ENCODE data around the gene FBP2.
A peak's percentile ranks its signal among the peaks of the same experiment; 100 is the strongest.

The FBP2 gene

DNA sequence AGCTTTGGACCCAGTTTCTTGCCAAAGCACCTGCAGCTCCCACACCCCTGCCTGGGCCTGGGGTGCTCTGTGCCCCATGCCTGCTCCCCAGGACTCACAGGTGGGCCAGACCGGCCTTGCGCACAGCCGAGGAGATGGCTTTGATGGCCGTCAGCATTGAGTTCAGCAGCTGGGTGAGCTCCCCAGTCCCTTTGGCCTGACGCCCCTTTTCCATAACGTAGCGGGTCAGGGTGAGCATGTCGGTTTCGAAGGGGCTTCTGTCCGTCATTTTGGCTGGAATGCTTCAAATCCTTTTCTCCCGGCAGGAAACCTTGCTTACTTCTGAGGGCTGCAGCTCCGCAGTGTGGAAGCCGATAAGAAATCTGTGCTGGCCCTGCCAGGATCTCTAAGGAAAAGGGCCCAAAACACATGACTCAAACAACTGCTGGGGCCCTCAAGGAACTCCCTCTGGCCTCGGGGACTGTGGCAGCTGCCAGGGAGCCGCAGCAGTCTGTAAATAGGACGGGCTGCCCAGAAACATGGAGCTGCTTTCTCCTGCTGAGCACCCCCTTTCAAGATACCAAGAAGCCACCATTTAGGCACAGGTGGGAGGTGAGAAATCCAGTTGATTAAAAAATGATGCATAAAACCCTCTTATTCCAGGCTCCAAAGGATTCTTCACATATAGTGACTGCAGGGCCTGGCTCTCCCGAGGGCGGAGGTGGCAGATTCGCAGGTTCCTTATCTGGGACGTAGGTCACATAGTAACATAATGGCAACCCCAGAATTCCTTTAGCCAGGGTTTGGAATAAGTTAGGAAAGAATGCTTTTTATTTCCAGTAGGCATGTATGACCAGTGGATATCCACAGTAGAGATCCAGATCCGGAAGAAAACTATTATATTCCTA, at the start of gene FBP2:
Gene FBP2, minus strand, starts transcription at position 366 of the 887 bp plus-strand sequence. Its CDS starts 98 bp downstream, at position 268.
- no peak for DNase-seq (ENCODE audit: low spot score)

GRCh38 chr9:94643176-94643575, 49.6 kb upstream of the FBP2 start:
- DNase-seq (ENCODE audit: low spot score) = no peak

- DNase-seq (ENCODE audit: low spot score) = no peak
Observed at GRCh38 chr9:94642501-94642900, 48.9 kb upstream of the FBP2 start.

GRCh38 chr9:94639999-94640376, 46.4 kb upstream of the FBP2 start:
- no peak for DNase-seq (ENCODE audit: low spot score)

- peak; percentile 9 for DNase-seq (ENCODE audit: low spot score)
Observed at GRCh38 chr9:94639061-94639998, 45.7 kb upstream of the FBP2 start, which contains the start of gene FBP1. FBP1 (minus strand) TSS chr9:94639518; CDS start chr9:94639310, 208 bp downstream.

DNA sequence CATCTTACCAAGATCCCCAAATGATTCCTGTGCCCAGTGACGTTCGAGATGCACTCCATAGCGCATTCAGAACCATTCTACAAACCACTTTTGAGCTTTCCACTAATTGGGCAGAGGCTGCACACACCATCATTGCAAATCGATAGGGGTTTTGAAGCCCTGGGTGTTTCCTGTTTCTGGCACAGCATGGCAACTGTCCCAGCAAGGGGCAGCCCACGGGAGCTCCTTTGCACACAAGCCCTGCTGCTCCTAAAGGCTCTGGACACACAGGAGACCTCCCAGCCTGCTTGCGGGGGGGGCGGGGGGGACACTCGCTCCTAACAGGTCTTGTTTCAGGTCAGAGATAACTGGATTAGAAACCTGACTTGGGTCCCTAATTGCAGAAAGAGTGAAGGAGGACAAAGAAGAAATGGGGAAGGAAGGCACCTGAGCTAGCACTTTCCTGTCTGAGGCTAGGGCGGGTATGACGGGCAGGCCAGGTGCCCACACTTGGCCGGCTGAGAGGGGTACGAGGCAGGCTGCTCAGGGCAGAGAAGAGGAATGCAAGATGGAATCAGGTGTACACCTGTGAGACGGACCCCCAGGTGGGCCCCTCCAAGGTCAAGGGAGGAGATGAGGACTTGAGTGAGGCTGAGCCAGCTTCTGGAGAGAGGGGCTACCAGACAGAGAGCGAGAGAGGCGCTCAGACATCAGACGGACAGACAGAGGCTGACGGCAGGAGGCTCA, 44.9 kb upstream of the FBP2 start:
- no peak for DNase-seq (ENCODE audit: low spot score)

DNA sequence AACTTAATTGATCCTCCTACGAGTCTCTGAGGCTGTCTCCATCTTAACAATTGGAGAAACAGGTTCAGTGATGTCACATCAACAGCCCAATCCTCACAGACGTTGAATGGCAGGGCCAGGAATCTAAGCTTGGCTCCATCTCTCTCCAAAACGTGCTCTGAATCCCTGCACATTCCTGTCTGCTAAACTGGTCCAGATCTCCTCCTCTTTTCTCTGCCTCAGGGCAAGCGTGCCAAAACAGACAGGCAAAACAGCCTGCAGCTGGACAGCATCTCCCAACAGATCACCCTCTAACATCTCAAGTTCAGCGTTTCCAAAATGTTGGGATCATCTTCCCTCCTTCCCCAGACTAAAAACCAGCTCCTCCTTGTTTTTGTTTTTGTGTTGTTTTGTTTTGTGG, 39.1 kb upstream of the FBP2 start:
- no peak for DNase-seq (ENCODE audit: low spot score)

GRCh38 chr9:94631599-94631998, 38.0 kb upstream of the FBP2 start:
- DNase-seq (ENCODE audit: low spot score) = no peak

- DNase-seq (ENCODE audit: low spot score) = no peak
Observed at GRCh38 chr9:94630833-94631232, 37.2 kb upstream of the FBP2 start.

DNA sequence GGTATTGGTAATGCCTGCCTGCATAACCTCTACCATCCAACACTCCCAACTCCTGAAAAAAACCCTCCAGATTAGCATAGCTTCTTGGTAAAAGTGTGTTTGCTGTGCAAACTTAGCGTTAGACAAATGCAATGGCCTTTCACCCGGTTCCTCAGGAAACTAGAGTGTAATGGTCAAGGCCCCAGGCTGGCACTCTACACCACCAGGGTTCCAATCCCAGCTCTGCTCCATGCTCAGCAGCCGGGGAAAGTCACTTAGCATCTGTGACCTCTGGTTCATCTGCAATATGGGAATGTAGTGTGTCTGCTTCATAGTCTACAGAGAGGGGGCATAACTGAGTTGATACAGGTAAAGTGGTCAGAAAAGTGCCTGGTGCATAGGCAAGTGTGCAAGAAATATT, 36.7 kb upstream of the FBP2 start:
- DNase-seq (ENCODE audit: low spot score) = no peak

DNA sequence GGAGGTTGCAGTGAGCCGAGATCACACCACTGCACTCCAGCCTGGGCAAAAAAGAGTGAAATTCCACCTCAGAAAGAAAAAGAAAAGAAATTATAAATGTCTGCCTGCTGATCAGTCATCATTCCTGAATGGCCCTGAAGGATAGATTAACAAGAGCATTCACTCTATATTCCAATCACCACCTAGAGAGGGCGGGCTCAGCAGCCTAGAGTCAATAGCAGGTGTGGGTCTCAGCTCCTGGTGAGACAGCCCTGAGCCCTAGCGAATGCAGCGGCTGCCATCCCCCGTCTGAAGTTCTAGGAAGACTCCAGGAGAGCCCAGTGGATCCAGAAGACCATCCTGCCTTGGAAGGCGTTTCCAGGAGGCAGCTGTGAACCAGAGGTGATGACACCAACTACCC, 33.7 kb upstream of the FBP2 start:
- no peak for DNase-seq (ENCODE audit: low spot score)

DNA sequence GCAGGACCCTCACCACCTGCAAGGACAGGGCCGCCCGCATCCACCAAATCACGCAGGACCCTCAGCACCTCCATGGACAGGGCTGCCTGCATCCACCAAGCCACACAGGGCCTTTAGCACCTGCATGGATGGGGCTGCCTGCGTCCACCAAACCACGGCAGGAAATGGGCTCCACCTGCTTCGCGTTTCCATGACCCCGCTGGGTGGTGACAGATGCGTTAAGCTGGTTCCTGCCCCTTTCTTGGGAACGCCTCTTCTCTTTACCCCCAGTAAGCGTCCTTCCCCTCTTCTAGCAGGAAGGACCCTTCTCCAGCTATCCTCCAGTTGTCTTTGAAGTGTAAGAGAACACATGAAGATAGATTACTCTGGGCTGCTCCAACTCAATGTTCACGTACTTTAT, 32.2 kb upstream of the FBP2 start:
- no peak for DNase-seq (ENCODE audit: low spot score)

GRCh38 chr9:94624629-94625028, 31.0 kb upstream of the FBP2 start:
- DNase-seq (ENCODE audit: low spot score) = no peak

GRCh38 chr9:94623253-94623652, 29.6 kb upstream of the FBP2 start:
- no peak for DNase-seq (ENCODE audit: low spot score)

DNA sequence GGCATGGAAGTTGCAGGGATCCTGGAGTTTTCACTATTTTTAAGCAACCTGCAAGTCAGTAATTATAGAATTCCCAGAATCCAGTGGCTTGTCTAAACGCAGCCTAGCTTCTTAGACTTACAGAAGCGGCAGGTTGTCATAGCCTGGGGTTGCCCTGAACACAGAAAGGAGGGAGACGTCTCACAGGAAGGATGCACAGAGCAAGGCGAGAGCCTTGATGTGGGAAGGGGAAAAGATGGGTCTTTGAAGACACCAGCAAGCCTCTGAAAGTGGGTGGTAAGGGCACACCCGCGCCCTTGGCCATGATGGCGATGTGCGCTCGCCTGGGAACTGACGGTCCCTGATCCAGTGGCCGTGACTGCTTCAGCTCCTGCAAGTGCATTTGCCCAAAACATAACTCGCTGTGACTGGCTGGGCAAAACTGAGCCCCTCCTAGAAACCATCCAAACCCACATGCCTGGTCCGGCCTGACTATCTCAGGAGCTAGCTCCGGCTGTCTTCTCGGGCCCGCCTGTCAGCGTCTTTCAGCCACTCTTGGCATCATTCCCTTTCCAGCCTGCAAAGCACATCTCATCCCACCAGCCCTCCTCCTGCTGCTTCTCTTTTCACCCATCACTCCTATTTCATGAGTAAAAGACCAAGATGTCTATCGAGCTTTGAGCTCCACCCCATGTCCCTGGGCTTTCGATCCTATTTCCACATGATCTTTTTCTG, 28.6 kb upstream of the FBP2 start:
- no peak for DNase-seq (ENCODE audit: low spot score)

- no peak for DNase-seq (ENCODE audit: low spot score)
Observed at GRCh38 chr9:94619026-94619425, 25.4 kb upstream of the FBP2 start.

GRCh38 chr9:94613003-94613402, 19.4 kb upstream of the FBP2 start:
- DNase-seq (ENCODE audit: low spot score) = no peak

GRCh38 chr9:94612071-94612470, 18.4 kb upstream of the FBP2 start:
- DNase-seq (ENCODE audit: low spot score) = no peak

DNA sequence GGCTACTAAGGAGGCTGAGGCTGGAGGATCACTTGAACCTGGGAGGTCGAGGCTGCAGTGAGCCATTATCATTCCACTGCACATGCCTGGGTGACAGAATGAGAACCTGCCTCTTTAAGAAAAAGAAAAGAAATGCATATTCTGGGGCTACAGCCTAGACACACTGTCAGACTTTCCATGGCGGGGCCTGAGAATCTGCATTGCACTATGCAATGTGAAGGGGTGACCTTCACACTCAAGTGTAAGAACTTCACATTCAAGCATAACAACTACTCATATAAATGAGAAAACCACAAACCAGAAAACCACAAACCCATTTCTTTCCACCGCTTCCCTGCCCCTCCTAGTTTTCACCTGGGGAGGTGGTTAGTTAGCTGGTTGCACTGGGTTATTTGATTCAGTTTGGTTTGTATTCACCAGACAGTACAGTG, 18.0 kb upstream of the FBP2 start:
- DNase-seq (ENCODE audit: low spot score) = no peak

- DNase-seq (ENCODE audit: low spot score) = no peak
Observed at GRCh38 chr9:94610181-94610606, 16.6 kb upstream of the FBP2 start.

GRCh38 chr9:94607423-94607691, 13.7 kb upstream of the FBP2 start:
- DNase-seq (ENCODE audit: low spot score) = no peak

Measured in pons (tissue), 1 donor.